GM19099 (cell line): Measurements from ENCODE around the gene GTPBP4.

Experiments
- POLR2A ChIP-seq: IDR thresholded peaks from 3 replicates; pipeline ENCODE4 v1.6.1; 2011; ENCODE audit warnings: low read depth; ENCODE audit not compliant: insufficient read length; ENCODE audit errors: extremely low read depth

The GTPBP4 gene

DNA sequence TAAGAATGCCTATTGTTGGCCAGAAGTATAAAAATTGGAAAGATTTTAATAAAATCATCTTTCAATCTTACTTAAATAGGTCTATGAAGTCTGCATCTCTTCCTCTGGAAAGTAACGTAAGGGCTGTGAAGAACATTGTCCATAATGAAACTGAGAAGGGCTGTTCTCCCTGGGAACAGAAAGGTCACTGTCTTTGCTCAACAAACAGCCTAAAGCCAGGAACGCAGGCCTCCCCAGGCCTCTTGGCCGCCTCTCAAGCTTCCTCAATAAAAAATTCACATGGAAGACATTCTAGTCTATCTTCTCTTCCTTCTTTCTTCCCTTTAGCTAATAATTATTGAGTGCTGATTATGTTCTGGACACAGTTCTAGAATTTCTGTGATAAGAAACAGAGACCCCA is 46.5 kb downstream of the GTPBP4 start:
- no peak for TF ChIP-seq POLR2A

DNA sequence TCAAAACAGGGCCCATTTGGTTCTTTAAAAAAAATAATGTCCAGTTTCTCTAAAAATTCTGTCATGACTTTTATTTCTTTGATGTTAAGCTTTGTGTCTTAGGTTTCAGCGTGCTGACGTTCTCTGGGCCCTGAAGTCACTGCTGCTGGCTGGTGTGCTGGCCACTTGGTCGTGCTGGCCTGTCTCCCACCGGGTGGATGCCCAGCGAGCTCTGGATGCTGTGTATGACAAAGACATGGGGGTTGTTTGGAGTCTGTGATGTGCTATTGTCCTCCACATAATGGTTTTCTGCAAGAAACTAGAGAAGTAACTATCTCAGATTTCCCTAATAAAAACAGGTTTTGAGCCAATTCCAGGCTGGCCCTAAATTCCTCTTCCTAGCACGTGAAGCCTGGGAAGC is 47.0 kb downstream of the GTPBP4 start:
- no peak for TF ChIP-seq POLR2A

DNA sequence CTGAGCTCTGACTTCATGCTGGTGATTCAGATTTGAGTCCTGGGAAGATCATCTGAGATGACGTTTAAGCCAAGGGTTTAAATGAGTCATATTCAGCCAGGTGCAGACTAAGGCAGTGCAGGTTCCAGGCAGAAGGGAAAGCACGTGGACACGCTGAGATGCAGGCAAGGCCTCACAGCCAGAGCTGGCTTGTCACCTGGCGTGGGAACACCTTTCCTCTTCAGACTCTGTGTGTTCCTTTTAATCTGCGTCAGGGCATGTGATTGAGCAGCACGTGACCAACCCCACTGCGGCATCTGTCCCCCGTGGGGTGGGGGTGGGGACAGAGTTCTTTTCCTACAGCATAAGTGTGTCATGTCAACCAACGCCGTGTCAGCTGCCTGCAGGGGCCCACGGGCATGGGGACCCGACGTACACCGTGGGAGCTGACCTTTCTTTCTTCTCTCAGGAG is 48.1 kb downstream of the GTPBP4 start:
- TF ChIP-seq POLR2A = no peak

DNA sequence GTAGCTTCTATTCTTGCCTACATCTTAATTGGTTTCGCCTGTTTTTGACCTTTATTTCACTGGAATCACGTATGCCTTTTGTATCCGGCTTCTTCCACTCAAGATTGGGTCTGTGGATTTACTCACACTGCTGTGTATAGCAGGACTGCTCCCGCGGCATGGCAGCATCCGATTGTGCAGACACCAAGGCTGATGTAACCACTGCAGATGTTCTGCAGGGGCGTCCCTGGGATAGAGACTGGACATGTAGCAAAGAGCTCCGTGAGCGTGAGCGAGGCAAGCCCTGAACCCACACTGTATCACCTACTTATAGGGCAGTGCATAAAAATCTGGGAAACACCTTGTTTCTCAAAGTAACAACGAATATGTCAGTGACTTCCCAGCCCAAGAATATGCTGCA is 48.9 kb downstream of the GTPBP4 start:
- no peak for TF ChIP-seq POLR2A

DNA sequence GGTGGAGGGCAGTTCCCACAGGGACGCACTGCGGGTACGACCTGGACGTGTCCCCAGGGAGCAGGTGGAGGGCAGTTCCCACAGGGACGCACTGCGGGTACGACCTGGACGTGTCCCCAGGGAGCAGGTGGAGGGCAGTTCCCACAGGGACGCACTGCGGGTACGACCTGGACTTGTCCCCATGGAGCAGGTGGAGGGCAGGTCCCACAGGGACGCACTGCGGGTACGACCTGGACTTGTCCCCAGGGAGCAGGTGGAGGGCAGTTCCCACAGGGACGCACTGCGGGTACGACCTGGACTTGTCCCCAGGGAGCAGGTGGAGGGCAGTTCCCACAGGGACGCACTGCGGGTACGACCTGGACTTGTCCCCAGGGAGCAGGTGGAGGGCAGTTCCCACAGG is 50.5 kb downstream of the GTPBP4 start:
- TF ChIP-seq POLR2A = peak; percentile 18

DNA sequence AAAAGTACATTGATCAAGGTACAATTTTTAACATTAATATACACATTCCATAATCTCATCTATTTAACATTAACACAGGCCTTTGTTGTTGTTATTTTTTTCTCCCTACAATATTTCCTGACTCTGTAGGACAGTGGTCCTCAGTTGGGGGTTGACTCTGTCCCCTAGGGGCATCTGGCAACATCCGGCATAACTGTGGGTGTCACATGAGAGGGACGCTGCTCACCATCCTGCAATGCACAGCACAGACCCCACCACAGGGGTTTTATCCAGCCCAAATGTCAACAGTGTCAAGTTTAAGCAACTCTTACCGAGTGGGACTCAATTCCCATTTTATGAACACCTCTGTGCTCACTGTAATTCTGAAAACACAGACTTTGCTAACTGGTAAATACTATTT is 51.9 kb downstream of the GTPBP4 start:
- TF ChIP-seq POLR2A = no peak

DNA sequence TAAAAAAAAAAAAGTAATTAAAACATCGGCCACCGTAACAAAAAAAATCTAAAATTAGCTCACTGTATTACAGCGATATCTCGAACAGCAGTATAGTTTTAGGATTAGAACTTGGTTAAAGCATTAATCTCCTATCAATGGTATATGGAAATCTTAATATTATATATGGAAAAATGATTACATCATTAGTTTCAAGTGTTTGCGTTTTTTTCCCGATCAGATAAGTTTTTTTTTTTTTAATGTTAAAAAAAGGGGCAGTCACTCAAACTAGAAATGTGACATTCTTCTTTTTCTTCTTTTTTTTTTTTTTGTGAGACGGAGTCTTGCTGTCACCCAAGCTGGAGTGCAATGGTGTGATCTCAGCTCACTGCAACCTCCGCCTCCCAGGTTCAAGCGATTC is 53.3 kb downstream of the GTPBP4 start:
- no peak for TF ChIP-seq POLR2A

DNA sequence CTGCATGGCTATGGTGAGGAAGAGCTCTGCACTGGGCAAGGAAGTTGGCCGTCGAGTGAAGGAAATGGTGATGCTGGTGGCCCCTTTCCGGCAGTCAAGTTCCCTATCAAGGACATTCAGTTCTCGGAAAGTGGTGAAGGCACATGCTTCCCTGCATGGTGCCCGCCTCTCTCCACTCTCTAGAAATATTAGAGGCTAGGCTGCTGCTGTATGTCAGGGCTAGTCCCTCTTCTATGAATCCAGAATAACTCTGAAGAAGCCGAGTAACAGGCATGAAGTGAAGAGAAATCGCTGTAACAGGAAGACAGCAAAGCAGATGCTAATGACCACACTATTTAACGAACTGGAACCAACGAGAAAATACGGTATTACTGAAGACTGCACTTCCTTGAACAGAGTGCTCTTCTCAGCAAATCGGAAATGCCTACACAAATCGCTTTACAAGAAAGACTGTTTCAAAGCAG is 55.3 kb downstream of the GTPBP4 start:
- no peak for TF ChIP-seq POLR2A

DNA sequence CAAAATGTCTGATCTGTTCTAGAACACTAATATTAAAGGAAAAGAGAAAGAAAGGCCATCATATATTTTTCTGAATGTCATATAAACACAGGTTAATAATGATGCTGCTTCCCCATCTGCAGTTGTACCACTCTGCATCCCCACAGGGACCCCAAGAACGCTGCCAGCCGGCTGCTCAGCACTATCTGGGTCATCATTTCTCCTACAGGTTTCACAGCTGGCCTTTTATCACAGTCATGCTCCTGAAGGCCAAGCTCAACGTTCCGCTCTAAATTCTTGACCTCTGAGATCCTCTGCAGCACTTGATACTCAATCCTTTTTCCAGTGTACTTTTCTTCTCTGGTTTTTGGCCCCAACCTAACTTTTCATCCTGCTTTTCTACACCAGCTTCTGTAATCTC is 55.9 kb downstream of the GTPBP4 start:
- no peak for TF ChIP-seq POLR2A

DNA sequence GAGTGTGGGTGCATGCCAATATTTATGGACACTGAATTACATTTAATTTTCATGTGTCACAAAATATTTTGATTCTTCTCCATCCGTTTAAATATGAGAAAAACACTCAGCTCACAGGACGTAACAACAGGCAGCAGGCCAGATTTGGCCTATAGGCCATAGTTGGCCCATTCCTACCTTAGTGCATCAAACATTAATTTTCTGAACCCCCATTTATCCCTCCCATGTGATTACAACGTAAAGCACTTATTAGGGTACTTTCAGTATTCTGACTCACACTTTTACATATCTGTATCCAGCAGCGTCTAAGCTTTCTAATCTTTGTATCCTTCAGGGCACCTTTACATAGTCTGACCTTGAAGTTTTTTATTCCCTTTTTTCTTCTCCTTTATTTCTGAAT is 56.7 kb downstream of the GTPBP4 start:
- TF ChIP-seq POLR2A = no peak

DNA sequence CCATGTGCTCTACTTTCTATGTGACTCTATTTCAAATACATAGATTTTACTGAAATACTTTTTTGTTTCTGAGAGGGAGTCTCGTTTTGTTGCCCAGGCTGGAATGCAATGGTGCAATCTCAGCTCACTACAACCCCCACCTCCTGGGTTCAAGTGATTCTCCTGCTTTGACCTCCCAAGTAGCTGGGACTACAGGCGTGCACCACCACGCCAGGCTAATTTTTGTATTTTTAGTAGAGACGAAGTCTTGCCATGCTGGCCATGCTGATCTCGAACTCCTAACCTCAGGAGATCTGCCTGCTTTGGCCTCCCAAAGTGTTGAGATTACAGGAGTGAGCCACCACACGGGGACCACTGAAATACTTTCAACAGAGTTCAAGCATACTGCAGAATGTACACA is 57.2 kb downstream of the GTPBP4 start:
- no peak for TF ChIP-seq POLR2A

DNA sequence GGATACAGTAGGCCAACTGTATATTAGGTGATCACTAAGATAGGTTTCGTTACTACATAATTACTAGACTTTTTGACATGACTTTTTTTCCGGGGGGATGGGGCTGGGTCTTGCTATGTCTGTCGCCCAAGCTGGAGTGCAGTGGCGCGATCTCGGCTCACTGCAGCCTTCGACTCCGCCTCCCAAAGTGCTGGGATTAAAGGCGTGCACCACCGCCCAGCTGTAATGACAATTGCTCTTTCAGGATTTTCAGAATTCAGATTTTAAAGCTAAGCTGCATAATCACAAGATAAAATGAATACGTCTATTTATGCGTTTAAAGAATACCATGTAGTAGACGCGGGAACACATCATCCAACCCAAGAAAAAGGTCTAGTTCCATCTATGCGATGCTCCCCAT is 59.7 kb downstream of the GTPBP4 start:
- no peak for TF ChIP-seq POLR2A

DNA sequence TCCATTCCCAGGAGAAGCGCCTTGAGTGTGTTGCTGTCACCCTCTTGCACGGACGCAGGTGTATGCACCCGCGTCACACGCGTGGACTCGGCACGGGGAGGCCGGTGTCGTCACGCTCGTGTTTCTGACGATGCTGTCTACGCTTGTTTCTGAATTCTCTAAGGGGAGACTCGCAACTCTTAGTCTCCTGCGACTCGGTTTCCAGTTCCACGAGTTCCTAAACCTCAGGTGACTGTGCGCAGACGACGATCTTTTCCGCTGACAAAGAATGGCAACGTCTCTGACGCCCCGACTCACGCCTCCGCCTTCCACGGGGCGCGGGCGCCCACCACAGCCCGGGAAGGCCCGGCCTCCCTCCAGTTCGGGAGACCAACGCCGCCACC is 60.1 kb downstream of the GTPBP4 start:
- TF ChIP-seq POLR2A = no peak

DNA sequence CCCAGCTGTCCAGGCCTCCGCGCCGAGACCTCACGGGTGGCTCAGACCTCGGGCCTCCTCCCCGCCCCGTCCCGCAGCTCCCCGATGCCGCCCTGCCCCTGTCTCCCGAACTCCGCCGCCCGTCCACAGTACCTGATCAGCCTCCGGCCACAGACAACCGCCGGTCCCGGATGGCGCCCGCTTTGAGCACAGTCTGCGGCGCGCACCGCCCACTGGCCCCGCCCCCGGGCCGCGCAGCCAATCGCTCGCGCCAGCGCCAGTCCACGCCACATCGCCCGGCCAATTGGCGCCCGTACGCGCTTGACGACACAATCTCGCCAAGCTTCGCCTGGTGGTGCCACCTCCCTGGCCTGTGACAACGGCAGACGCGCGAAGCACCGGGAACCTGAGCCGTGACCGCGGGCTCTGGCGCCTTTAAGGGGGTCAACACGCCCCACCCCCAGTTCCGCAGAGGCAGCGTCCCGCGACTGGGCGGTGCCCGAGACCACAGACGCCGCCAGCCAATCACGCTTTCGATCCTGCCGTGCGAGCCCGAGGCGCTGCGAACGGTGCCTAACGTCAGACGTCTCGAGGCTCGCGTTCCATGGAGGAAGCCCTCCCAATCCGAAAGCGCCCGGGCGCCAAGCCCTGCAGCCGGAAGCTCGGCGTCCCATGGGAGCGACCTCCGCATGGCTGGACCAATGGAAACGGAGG is 60.6 kb downstream of the GTPBP4 start, which contains the start of gene IDI1:
Gene IDI1 (minus strand): TSS at position 388 of the 693 bp plus-strand sequence. CDS start 116 bp downstream, at position 272.
- TF ChIP-seq POLR2A = peak; percentile 99

DNA sequence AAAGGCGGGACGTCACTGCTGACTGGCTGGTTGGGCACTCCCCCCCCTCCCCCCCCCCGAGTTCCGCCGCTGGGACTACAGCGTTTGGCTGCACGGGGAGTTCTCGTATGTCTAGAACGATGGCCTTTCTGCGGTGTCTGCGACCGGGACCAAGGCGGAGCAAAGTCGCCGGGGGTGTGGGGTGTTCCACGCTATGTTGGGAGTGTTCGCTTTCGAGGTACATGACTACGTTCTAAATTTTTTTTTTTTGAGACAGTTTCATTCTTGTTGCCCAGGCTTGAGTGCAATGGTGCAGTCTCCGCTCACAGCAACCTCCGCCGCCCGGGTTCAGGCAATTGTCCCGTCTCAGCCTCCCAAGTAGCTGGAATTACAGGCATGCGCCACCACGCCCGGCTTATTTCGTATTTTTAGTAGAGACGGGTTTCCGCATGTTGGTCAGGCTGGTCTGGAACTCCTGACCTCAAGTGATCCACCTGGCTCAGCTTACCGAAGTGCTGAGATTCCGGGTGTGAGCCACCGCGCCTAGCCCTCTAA is 61.3 kb downstream of the GTPBP4 start:
- no peak for TF ChIP-seq POLR2A

DNA sequence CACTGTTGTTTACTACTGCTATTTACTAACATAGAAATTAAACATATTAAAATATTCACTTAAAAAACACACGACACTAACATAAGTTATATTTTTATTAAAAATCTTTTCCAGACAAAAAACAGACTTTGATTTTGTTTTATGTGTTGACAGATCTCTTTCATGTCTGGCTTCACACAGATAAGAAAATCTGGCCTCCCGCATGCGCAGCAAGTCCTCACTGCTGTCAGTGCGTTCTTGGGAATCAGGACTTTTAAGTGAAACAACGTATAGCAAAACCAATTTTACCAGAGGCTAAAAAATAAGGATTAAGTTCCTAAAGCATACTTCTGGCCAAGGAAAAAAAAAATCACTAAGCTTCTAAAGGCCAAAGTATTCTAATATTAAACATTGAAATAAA is 61.9 kb downstream of the GTPBP4 start:
- no peak for TF ChIP-seq POLR2A

DNA sequence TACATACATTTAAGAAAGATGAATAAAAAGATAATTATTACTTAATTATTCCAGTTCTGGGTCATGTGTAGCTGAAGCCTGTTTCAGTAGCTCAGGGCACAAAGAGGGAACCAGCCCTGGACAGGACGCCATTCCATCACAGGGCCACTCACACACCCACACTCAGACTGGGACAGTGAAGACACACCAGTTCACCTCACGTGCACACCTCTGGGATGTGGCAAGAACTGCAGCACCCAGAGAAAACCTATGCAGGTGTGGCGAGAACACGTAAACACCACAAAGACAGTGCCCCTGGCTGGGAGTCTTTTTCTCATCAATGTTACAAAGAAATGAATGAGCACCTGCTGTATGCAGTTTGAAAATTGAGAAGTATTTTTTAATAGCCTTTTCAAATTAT is 62.3 kb downstream of the GTPBP4 start:
- TF ChIP-seq POLR2A = no peak
